Osteoblast (primary cell): ENCODE results near the gene LRRC74A. TPM values are rescaled to one million over a fixed set of nuclear protein-coding genes. Genes with fewer than 3 reads are reported as not detected.

Source experiments
- DNase-seq: peaks from one replicate; pipeline ENCODE4 v3.0.0; 2011; ENCODE audit warnings: low spot score, mixed read lengths; ENCODE audit not compliant: insufficient read length; ENCODE audit errors: missing footprints
- H2AFZ ChIP-seq: 2 replicates; pipeline ENCODE4 v1.6.0; 2011; ENCODE audit warnings: mild to moderate bottlenecking, low read length
- H3K27ac ChIP-seq: 2 replicates; pipeline ENCODE4 v1.5.1; 2011; ENCODE audit warnings: mild to moderate bottlenecking, low read depth, low read length, moderate library complexity
- H3K27me3 ChIP-seq: 2 replicates; pipeline ENCODE4 v1.6.0; 2012; ENCODE audit warnings: mild to moderate bottlenecking, control low read depth, inconsistent platforms, low read length, moderate library complexity; ENCODE audit not compliant: insufficient read depth
- H3K36me3 ChIP-seq: 2 replicates; pipeline ENCODE4 v1.5.1; 2011; ENCODE audit warnings: mild to moderate bottlenecking, low read length, control low read depth, moderate library complexity; ENCODE audit not compliant: insufficient read depth
- H3K4me1 ChIP-seq: 2 replicates; pipeline ENCODE4 v1.5.1; 2011; ENCODE audit warnings: mild to moderate bottlenecking, low read length, control low read depth, moderate library complexity; ENCODE audit not compliant: insufficient read depth
- H3K4me2 ChIP-seq: 2 replicates; pipeline ENCODE4 v1.6.0; 2011; ENCODE audit warnings: mild to moderate bottlenecking, low read length; ENCODE audit not compliant: insufficient read depth
- H3K4me3 ChIP-seq: fragments of 200-600 bp; sonication (generic); 3 replicates; pipeline ENCODE4 v1.5.1; 2012; ENCODE audit warnings: mild to moderate bottlenecking, low read length, inconsistent platforms; ENCODE audit not compliant: insufficient read depth
- H3K79me2 ChIP-seq: 2 replicates; pipeline ENCODE4 v1.6.0; 2012; ENCODE audit warnings: mild to moderate bottlenecking, low read length, control low read depth, inconsistent platforms; ENCODE audit not compliant: insufficient read depth
- H3K9me3 ChIP-seq: 2 replicates; pipeline ENCODE4 v1.5.1; 2011; ENCODE audit warnings: low read depth, low read length, control low read depth
- H4K20me1 ChIP-seq: 2 replicates; pipeline ENCODE4 v1.6.0; 2012; ENCODE audit warnings: mild to moderate bottlenecking, low read length, control low read depth; ENCODE audit not compliant: insufficient read depth
- total RNA-seq: library from RNA; depleted of rRNA; stranded (reverse); fragments of >200 nt; gene quantifications from 2 replicates; pipeline ENCODE4 v1.2.3, GENCODE V29; 2012
- TF ChIP-seq, protein P1 (sequence below): IDR thresholded peaks from 2 replicates; pipeline ENCODE4 v1.5.1; 2011; ENCODE audit warnings: mild to moderate bottlenecking, low read depth, low read length, moderate library complexity; ENCODE audit errors: extremely low read depth

Gene LRRC74A
- not detected in 2 replicates for total RNA-seq

DNA sequence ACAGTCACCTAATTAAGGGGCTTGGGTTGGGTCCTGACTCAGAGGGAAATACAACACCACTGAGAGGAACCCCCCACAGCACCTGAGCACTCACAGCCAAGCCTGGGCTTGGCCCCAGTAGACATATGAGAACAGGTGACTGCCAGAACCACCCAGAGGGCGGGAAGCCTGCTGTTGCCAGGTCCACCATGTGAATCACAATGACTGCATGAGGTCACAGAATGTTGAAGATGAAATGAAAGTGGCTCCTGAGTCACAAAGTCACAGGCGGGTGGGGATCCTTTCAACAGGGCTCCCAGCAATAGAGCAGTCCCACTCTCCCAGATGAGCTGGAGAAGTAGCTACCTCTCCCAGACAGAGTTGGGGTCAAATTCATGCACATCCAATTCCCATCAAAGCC lies at the start of gene LRRC74A:
LRRC74A (plus strand) TSS at position 287 of the 400 bp plus-strand sequence. CDS start 290 bp downstream, outside the sequence.
- no peak within 1 kb of the TSS for H3K4me3 ChIP-seq
- H3K4me1 ChIP-seq, result no peaks in the 10 kb centered on the region
- no peaks in the 10 kb centered on the region for H3K36me3 ChIP-seq
- H3K79me2 ChIP-seq, result no peaks in the 10 kb centered on the region
- no peaks in the 10 kb centered on the region for H3K27me3 ChIP-seq
- TF ChIP-seq, protein P1, sequence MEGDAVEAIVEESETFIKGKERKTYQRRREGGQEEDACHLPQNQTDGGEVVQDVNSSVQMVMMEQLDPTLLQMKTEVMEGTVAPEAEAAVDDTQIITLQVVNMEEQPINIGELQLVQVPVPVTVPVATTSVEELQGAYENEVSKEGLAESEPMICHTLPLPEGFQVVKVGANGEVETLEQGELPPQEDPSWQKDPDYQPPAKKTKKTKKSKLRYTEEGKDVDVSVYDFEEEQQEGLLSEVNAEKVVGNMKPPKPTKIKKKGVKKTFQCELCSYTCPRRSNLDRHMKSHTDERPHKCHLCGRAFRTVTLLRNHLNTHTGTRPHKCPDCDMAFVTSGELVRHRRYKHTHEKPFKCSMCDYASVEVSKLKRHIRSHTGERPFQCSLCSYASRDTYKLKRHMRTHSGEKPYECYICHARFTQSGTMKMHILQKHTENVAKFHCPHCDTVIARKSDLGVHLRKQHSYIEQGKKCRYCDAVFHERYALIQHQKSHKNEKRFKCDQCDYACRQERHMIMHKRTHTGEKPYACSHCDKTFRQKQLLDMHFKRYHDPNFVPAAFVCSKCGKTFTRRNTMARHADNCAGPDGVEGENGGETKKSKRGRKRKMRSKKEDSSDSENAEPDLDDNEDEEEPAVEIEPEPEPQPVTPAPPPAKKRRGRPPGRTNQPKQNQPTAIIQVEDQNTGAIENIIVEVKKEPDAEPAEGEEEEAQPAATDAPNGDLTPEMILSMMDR, result no peak
- no peak within 1 kb of the TSS for H2AFZ ChIP-seq
- no peaks in the 10 kb centered on the region for H3K9me3 ChIP-seq
- no peak within 1 kb of the TSS for H3K4me2 ChIP-seq
- no peaks in the 10 kb centered on the region for H4K20me1 ChIP-seq
- no peak within 1 kb of the TSS for H3K27ac ChIP-seq
- DNase-seq, result no peak

DNA sequence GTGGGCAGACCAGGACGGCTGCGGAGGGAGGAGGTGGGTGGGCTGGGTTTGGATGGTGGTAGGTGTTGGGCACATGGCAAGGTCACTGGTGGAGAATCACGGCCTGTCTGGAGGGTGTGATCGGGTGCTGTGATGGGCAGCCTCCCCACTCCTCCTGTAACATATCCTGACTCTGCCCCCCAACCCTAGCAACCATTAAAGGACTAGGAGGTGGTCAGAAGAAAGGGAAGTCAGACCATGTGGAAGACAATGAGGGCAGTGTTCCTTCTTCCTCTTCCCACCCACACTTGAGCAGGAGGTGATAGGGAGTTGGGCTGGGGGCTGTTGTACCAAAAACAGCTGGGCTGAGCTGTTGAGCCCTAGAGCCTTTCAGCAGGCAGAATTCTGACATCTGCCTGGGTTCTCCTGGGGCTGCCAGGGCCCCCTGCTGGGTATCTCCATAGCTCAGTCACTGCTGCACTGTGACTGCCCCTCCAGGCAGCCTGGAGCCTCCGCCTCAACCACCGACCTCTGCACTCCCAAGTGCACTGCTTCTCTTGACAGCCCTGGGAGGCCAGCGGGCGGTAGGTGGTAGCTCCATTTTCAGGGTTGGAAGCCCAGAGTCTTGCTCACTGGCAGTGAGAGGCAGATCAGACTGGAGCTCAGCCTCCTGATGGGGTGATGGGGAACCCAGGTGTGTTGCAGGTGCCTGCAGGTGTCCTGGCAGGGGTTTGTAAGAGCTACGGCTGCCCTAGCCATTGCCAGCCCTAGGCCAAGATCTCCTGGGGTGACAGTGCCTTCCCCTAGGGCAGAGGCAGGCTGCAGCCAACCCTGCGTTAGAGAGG lies 49.6 kb upstream of the LRRC74A start:
- no peaks in the 10 kb centered on the region for H3K36me3 ChIP-seq
- H4K20me1 ChIP-seq, result no peaks in the 10 kb centered on the region
- H3K79me2 ChIP-seq, result no peaks in the 10 kb centered on the region
- TF ChIP-seq, protein P1, result no peak
- H3K9me3 ChIP-seq, result no peaks in the 10 kb centered on the region
- no peak overlapping the region for H2AFZ ChIP-seq
- H3K27ac ChIP-seq, result no peak overlapping the region
- H3K27me3 ChIP-seq, result no peaks in the 10 kb centered on the region
- peaks cover 33% of the 10 kb centered on the region for H3K4me1 ChIP-seq
- no peak overlapping the region for H3K4me2 ChIP-seq
- DNase-seq, result no peak
- H3K4me3 ChIP-seq, result no peak overlapping the region

DNA sequence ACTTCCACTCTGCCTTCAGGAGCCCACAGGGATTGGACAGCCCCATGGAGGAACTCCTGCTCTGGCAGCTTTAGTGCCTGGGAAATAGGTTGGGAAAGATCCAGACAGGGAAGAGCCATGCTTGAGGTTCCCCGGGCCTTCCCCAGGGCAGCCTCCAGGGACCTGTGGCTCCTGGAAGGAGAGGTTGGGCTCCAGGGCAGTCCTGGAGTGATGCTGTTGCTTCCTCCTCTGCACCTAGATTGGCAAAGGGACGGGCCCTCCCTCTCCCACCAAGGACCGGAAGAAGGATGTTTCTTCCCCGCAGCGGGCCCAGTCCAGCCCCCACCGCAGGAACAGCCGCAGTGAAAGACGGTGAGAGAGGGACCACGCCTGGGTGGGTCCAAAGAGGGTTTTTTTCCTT lies 48.5 kb upstream of the LRRC74A start:
- no peaks in the 10 kb centered on the region for H3K27me3 ChIP-seq
- H3K79me2 ChIP-seq, result no peaks in the 10 kb centered on the region
- H3K4me2 ChIP-seq, result no peak overlapping the region
- no peak for DNase-seq
- peaks cover 29% of the 10 kb centered on the region for H3K4me1 ChIP-seq
- H3K4me3 ChIP-seq, result no peak overlapping the region
- no peak overlapping the region for H2AFZ ChIP-seq
- TF ChIP-seq, protein P1, result no peak
- no peak overlapping the region for H3K27ac ChIP-seq
- H3K9me3 ChIP-seq, result no peaks in the 10 kb centered on the region
- H3K36me3 ChIP-seq, result no peaks in the 10 kb centered on the region
- no peaks in the 10 kb centered on the region for H4K20me1 ChIP-seq

DNA sequence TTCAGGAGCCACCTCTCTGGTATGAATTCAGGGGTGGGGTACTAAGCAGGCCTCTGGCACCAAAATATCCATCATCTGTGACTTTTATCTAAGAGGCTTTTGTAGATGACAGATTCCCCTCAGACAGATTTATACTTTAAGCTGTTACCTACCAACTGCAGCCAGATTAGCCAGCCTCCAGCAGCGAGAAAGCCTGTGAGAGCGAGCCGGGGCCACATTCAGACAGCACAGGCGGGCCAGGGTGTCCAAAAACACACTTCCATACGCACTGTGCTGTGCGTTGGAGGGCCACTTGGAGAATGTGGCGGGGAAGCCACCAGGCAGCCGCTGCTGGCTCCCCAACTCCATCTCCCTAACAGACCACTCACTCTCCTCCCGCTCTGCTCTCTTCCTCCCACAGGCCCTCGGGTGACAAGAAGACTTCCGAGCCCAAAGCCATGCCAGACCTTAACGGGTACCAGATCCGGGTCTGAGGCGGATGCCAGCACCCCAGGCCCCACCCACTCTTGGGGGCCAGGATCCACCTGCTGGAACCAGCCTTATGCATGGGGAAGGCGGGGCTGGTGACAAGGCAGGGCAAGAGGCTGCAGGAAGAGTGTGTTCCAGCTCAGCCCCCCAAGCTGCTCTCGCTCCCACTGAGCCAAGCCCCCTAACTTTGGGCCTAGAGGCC lies 47.5 kb upstream of the LRRC74A start:
- DNase-seq, result no peak
- Histone ChIP-seq H3K36me3 (no peaks in the 10 kb centered on the region), H3K4me2 (no peak overlapping the region), H4K20me1 (no peaks in the 10 kb centered on the region), H2AFZ (no peak overlapping the region), H3K27ac (no peak overlapping the region), H3K79me2 (no peaks in the 10 kb centered on the region), H3K9me3 (no peaks in the 10 kb centered on the region), H3K4me1 (peaks cover 20% of the 10 kb centered on the region), H3K4me3 (no peak overlapping the region), H3K27me3 (no peaks in the 10 kb centered on the region)
- TF ChIP-seq, protein P1, result no peak
